ENCODE results near the gene GUK1.

GUK1 gene

GRCh38 chr1:228161362-228161761 is 21.3 kb downstream of the GUK1 start:
- TF ChIP-seq, protein P1, sequence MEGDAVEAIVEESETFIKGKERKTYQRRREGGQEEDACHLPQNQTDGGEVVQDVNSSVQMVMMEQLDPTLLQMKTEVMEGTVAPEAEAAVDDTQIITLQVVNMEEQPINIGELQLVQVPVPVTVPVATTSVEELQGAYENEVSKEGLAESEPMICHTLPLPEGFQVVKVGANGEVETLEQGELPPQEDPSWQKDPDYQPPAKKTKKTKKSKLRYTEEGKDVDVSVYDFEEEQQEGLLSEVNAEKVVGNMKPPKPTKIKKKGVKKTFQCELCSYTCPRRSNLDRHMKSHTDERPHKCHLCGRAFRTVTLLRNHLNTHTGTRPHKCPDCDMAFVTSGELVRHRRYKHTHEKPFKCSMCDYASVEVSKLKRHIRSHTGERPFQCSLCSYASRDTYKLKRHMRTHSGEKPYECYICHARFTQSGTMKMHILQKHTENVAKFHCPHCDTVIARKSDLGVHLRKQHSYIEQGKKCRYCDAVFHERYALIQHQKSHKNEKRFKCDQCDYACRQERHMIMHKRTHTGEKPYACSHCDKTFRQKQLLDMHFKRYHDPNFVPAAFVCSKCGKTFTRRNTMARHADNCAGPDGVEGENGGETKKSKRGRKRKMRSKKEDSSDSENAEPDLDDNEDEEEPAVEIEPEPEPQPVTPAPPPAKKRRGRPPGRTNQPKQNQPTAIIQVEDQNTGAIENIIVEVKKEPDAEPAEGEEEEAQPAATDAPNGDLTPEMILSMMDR (IDR thresholded peaks at IDR 0.05; ENCODE audit: control insufficient read depth, insufficient read depth, low read depth, low read length, missing control alignments), result no peak
- no peak overlapping the region for H3K4me3 ChIP-seq (ENCODE audit: control insufficient read depth, low read depth, low read length)
- no peak for DNase-seq (ENCODE audit: low read depth)

DNA sequence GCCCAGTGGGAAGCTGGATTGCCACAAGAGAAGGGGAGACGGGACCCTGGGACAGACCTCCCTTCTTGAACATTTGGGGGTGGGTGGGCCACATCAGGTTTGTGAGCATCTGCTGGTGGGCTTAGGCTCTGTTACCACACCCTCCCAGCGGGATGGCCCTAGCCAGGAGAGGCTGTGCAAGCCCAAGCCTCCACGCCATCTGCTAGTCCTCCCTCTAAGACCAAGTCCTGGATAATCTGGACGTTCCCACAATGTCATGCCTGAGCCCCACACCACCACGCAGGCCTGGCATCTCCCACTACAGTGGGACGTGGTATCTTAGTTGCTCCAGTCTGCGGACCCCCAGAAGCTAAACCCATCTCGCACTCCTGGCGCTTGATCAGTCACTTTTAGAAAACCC is 21.8 kb downstream of the GUK1 start:
- TF ChIP-seq, protein P1 (IDR thresholded peaks at IDR 0.05; ENCODE audit: control insufficient read depth, insufficient read depth, low read depth, low read length, missing control alignments), result no peak
- no peak for DNase-seq (ENCODE audit: low read depth)
- no peak overlapping the region for H3K4me3 ChIP-seq (ENCODE audit: control insufficient read depth, low read depth, low read length)

GRCh38 chr1:228162286-228163006 is 22.4 kb downstream of the GUK1 start:
- TF ChIP-seq, protein P1 (IDR thresholded peaks at IDR 0.05; ENCODE audit: control insufficient read depth, insufficient read depth, low read depth, low read length, missing control alignments), result no peak
- no peak for DNase-seq (ENCODE audit: low read depth)
- no peak overlapping the region for H3K4me3 ChIP-seq (ENCODE audit: control insufficient read depth, low read depth, low read length)

DNA sequence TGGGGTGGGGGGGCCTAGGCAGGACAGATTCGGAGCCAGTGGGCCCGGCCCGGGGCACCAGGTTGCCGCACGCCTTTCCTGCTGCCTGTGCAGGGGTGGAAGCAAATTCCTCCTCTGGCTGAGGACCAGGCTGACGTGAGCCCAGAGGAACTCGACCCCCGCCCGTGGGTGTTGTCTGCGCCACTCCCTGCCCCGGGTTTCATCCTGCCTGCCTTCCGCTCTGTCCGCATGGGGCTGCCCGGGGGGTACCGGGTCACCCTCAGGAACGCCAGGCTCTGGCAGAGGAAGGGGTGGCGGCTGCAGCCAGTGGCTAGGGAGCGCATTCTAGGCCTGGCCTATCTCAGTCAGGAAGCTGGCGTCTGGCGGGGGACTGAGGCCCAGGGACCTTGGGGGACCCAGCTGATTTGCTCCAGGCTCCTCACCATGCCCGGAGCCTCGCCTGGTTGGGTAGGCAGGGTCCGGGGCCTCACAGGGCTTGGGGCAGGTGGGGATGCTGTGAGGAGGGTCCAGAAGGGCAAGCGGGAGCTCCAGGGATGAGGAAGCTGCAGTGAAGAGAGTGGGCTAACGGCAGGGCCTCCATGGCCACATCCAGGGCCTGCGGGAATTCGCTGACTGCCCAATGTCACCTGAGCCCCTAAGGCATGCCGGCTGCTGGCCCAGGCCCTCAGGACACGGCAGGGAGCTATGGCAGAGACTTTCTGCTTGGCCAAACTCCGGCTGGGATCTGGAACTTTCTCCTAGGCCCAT is 23.1 kb downstream of the GUK1 start:
- TF ChIP-seq, protein P1 (IDR thresholded peaks at IDR 0.05; ENCODE audit: control insufficient read depth, insufficient read depth, low read depth, low read length, missing control alignments), result no peak
- no peak for DNase-seq (ENCODE audit: low read depth)
- H3K4me3 ChIP-seq (ENCODE audit: control insufficient read depth, low read depth, low read length), result no peak overlapping the region

DNA sequence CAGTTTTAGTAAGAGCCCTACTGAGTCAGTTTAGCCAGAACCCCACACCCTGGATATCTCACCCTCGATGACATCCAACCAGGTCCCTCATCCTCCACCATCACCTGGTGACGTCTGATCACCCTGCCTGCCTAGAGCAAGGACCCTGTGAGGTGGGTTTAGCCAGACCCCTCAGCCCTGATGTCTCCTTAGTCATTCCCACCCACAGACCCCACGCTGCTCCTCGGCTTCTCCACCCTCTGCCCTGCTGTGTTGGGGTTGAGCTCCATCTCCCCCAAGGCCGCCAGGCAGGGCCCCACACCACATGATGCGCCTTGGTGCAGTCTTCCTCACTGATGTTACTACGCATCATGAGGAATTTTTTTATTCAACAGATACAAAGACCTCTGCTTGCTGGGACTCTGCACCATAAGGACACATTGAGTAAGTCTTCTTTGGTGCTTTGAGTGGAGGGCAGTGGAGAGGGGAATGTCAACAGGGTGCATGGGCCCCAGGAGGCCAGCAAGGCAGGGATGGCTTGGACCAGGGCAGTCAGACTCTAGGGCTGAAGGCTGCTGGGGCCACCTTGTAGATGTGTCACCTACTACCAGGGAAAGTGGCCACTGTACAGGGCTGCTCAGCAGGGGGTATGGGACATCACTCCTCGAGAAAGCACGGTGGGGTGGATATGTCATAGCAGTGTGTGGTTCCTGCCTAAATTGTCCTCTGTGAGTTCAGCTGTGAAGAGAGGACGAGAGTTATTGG is 23.9 kb downstream of the GUK1 start:
- no peak overlapping the region for H3K4me3 ChIP-seq (ENCODE audit: control insufficient read depth, low read depth, low read length)
- TF ChIP-seq, protein P1 (IDR thresholded peaks at IDR 0.05; ENCODE audit: control insufficient read depth, insufficient read depth, low read depth, low read length, missing control alignments), result no peak
- no peak for DNase-seq (ENCODE audit: low read depth)

- DNase-seq (ENCODE audit: low read depth), result no peak
- peak overlapping the region; percentile 51 for H3K4me3 ChIP-seq (ENCODE audit: control insufficient read depth, low read depth, low read length)
- TF ChIP-seq, protein P1 (IDR thresholded peaks at IDR 0.05; ENCODE audit: control insufficient read depth, insufficient read depth, low read depth, low read length, missing control alignments), result no peak
Observed at GRCh38 chr1:228164561-228165371, 24.7 kb downstream of the GUK1 start.
